Measurements from ENCODE around the gene ATF2.
A peak's percentile ranks its signal among the peaks of the same experiment; 100 is the strongest.

The ATF2 gene

GRCh38 chr2:175027755-175028154, 140.2 kb downstream of the ATF2 start:
- H3K27ac ChIP-seq (replicated peaks; ENCODE audit: low read length) = no peak overlapping the region

GRCh38 chr2:175026385-175026784, 141.6 kb downstream of the ATF2 start:
- no peak overlapping the region for H3K14ac ChIP-seq (ENCODE audit: low read length)
- no peak overlapping the region for H4K8ac ChIP-seq (ENCODE audit: low read depth, low read length)
- H4K91ac ChIP-seq (ENCODE audit: low read depth, low read length, poor library complexity) = no peak overlapping the region
- H3K18ac ChIP-seq (ENCODE audit: low read length) = no peak overlapping the region
- DNase-seq (ENCODE audit: low spot score) = no peak
- no peak overlapping the region for H3K4me2 ChIP-seq (ENCODE audit: insufficient read depth, low read length, poor library complexity, severe bottlenecking)
- peaks cover 0 to 3% of the 10 kb centered on the region in 2 donors for H3K4me1 ChIP-seq (ENCODE audit: control insufficient read depth in 2 of 2, insufficient read depth in 1 of 2, low read depth in 1 of 2, low read length in 2 of 2)
- H2BK12ac ChIP-seq (ENCODE audit: low read length) = no peak overlapping the region
- no peak overlapping the region for H3K9ac ChIP-seq (ENCODE audit: low read depth, low read length, poor library complexity)
- no CpG with 5 or more reads among the region's 2 CpGs for WGBS, 2 donors (ENCODE audit: extremely low coverage in 2 of 2, insufficient read length in 2 of 2, insufficient replicate concordance in 1 of 2)
- H3K79me1 ChIP-seq (ENCODE audit: low read depth, low read length) = no peaks in the 10 kb centered on the region
- H2BK120ac ChIP-seq (ENCODE audit: low read depth, low read length) = no peak overlapping the region
- H3K27ac ChIP-seq (replicated peaks; ENCODE audit: low read length) = no peak overlapping the region
- no peak overlapping the region for H3K4me3 ChIP-seq (ENCODE audit: low read length in 2 of 2)
- no peak overlapping the region for H3K23ac ChIP-seq (ENCODE audit: low read depth, low read length, poor library complexity)
- no peak overlapping the region for H2BK5ac ChIP-seq (ENCODE audit: low read length)
- no peaks in the 10 kb centered on the region for H3K27me3 ChIP-seq (ENCODE audit: control insufficient read depth in 3 of 3, insufficient read depth in 3 of 3, low read depth in 1 of 3, low read length in 3 of 3)
- H3K36me3 ChIP-seq (replicated peaks in 1 of 2; ENCODE audit: control insufficient read depth in 2 of 2, insufficient read depth in 2 of 2, low read length in 2 of 2) = no peaks in the 10 kb centered on the region
- no peak overlapping the region for H2BK15ac ChIP-seq (ENCODE audit: low read length)
- peaks cover 1 to 2% of the 10 kb centered on the region in 2 donors for H3K9me3 ChIP-seq (replicated peaks in 1 of 2; ENCODE audit: control insufficient read depth in 2 of 2, insufficient read depth in 1 of 2, low read depth in 1 of 2, low read length in 2 of 2)
- H2AFZ ChIP-seq (ENCODE audit: low read length) = no peak overlapping the region
- H3K4ac ChIP-seq (ENCODE audit: low read length) = no peak overlapping the region
- no peak overlapping the region for H2AK5ac ChIP-seq (ENCODE audit: low read depth, low read length)

More at GRCh38 chr2:175027755-175028154, 140.2 kb downstream of the ATF2 start:
- Histone ChIP-seq H2BK5ac (ENCODE audit: low read length) (no peak overlapping the region), H3K23ac (ENCODE audit: low read depth, low read length, poor library complexity) (no peak overlapping the region), H3K4ac (ENCODE audit: low read length) (no peak overlapping the region), H2AFZ (ENCODE audit: low read length) (no peak overlapping the region), H3K9ac (ENCODE audit: low read depth, low read length, poor library complexity) (no peak overlapping the region), H3K27me3 (ENCODE audit: control insufficient read depth in 3 of 3, insufficient read depth in 3 of 3, low read depth in 1 of 3, low read length in 3 of 3) (no peaks in the 10 kb centered on the region), H3K9me3 (replicated peaks in 1 of 2; ENCODE audit: control insufficient read depth in 2 of 2, insufficient read depth in 1 of 2, low read depth in 1 of 2, low read length in 2 of 2) (peaks cover 1 to 2% of the 10 kb centered on the region in 2 donors), H2AK5ac (ENCODE audit: low read depth, low read length) (no peak overlapping the region), H3K36me3 (replicated peaks in 1 of 2; ENCODE audit: control insufficient read depth in 2 of 2, insufficient read depth in 2 of 2, low read length in 2 of 2) (no peaks in the 10 kb centered on the region), H4K91ac (ENCODE audit: low read depth, low read length, poor library complexity) (no peak overlapping the region), H3K4me2 (ENCODE audit: insufficient read depth, low read length, poor library complexity, severe bottlenecking) (no peak overlapping the region), H3K14ac (ENCODE audit: low read length) (no peak overlapping the region), H3K4me3 (ENCODE audit: low read length in 2 of 2) (no peak overlapping the region), H2BK12ac (ENCODE audit: low read length) (no peak overlapping the region), H3K18ac (ENCODE audit: low read length) (peak overlapping the region; percentile 15), H4K8ac (ENCODE audit: low read depth, low read length) (no peak overlapping the region), H3K4me1 (ENCODE audit: control insufficient read depth in 2 of 2, insufficient read depth in 1 of 2, low read depth in 1 of 2, low read length in 2 of 2) (peaks cover 0 to 3% of the 10 kb centered on the region in 2 donors), H2BK15ac (ENCODE audit: low read length) (no peak overlapping the region), H2BK120ac (ENCODE audit: low read depth, low read length) (no peak overlapping the region), H3K79me1 (ENCODE audit: low read depth, low read length) (no peaks in the 10 kb centered on the region)
- DNase-seq (ENCODE audit: low spot score) = no peak
- no CpG with 5 or more reads among the region's 3 CpGs for WGBS, 2 donors (ENCODE audit: extremely low coverage in 2 of 2, insufficient read length in 2 of 2, insufficient replicate concordance in 1 of 2)

GRCh38 chr2:175025946-175026345, 142.1 kb downstream of the ATF2 start:
- Histone ChIP-seq H2BK5ac (ENCODE audit: low read length) (no peak overlapping the region), H2BK15ac (ENCODE audit: low read length) (no peak overlapping the region), H3K4me1 (ENCODE audit: control insufficient read depth in 2 of 2, insufficient read depth in 1 of 2, low read depth in 1 of 2, low read length in 2 of 2) (peaks cover 0 to 3% of the 10 kb centered on the region in 2 donors), H3K4me3 (ENCODE audit: low read length in 2 of 2) (no peak overlapping the region), H4K8ac (ENCODE audit: low read depth, low read length) (no peak overlapping the region), H3K9me3 (replicated peaks in 1 of 2; ENCODE audit: control insufficient read depth in 2 of 2, insufficient read depth in 1 of 2, low read depth in 1 of 2, low read length in 2 of 2) (peaks cover 1 to 2% of the 10 kb centered on the region in 2 donors), H3K27ac (replicated peaks; ENCODE audit: low read length) (no peak overlapping the region), H2BK120ac (ENCODE audit: low read depth, low read length) (no peak overlapping the region), H3K4ac (ENCODE audit: low read length) (no peak overlapping the region), H3K79me1 (ENCODE audit: low read depth, low read length) (no peaks in the 10 kb centered on the region), H3K14ac (ENCODE audit: low read length) (no peak overlapping the region), H3K9ac (ENCODE audit: low read depth, low read length, poor library complexity) (no peak overlapping the region), H2AFZ (ENCODE audit: low read length) (no peak overlapping the region), H3K36me3 (replicated peaks in 1 of 2; ENCODE audit: control insufficient read depth in 2 of 2, insufficient read depth in 2 of 2, low read length in 2 of 2) (no peaks in the 10 kb centered on the region), H2AK5ac (ENCODE audit: low read depth, low read length) (no peak overlapping the region), H2BK12ac (ENCODE audit: low read length) (no peak overlapping the region), H3K27me3 (ENCODE audit: control insufficient read depth in 3 of 3, insufficient read depth in 3 of 3, low read depth in 1 of 3, low read length in 3 of 3) (peaks cover 0 to under 1% (median 0%) of the 10 kb centered on the region in 3 experiments), H4K91ac (ENCODE audit: low read depth, low read length, poor library complexity) (no peak overlapping the region), H3K23ac (ENCODE audit: low read depth, low read length, poor library complexity) (no peak overlapping the region), H3K4me2 (ENCODE audit: insufficient read depth, low read length, poor library complexity, severe bottlenecking) (no peak overlapping the region), H3K18ac (ENCODE audit: low read length) (no peak overlapping the region)
- DNase-seq (ENCODE audit: low spot score) = no peak
- no CpG with 5 or more reads among the region's 1 CpG for WGBS, 2 donors (ENCODE audit: extremely low coverage in 2 of 2, insufficient read length in 2 of 2, insufficient replicate concordance in 1 of 2)

- no peak overlapping the region for H2BK120ac ChIP-seq (ENCODE audit: low read depth, low read length)
- H3K18ac ChIP-seq (ENCODE audit: low read length) = no peak overlapping the region
- H2AK5ac ChIP-seq (ENCODE audit: low read depth, low read length) = no peak overlapping the region
- DNase-seq (ENCODE audit: low spot score) = no peak
- no peaks in the 10 kb centered on the region for H3K79me1 ChIP-seq (ENCODE audit: low read depth, low read length)
- H3K4me2 ChIP-seq (ENCODE audit: insufficient read depth, low read length, poor library complexity, severe bottlenecking) = no peak overlapping the region
- H4K8ac ChIP-seq (ENCODE audit: low read depth, low read length) = no peak overlapping the region
- no peak overlapping the region for H3K27ac ChIP-seq (replicated peaks; ENCODE audit: low read length)
- peaks cover 0 to 1% (median 0%) of the 10 kb centered on the region in 3 experiments for H3K27me3 ChIP-seq (ENCODE audit: control insufficient read depth in 3 of 3, insufficient read depth in 3 of 3, low read depth in 1 of 3, low read length in 3 of 3)
- H3K4ac ChIP-seq (ENCODE audit: low read length) = no peak overlapping the region
- no peak overlapping the region for H2BK15ac ChIP-seq (ENCODE audit: low read length)
- H3K36me3 ChIP-seq (replicated peaks in 1 of 2; ENCODE audit: control insufficient read depth in 2 of 2, insufficient read depth in 2 of 2, low read length in 2 of 2) = no peaks in the 10 kb centered on the region
- H2BK12ac ChIP-seq (ENCODE audit: low read length) = no peak overlapping the region
- no peak overlapping the region for H3K4me3 ChIP-seq (ENCODE audit: low read length in 2 of 2)
- peaks cover 1 to 2% of the 10 kb centered on the region in 2 donors for H3K9me3 ChIP-seq (replicated peaks in 1 of 2; ENCODE audit: control insufficient read depth in 2 of 2, insufficient read depth in 1 of 2, low read depth in 1 of 2, low read length in 2 of 2)
- H2BK5ac ChIP-seq (ENCODE audit: low read length) = no peak overlapping the region
- H3K14ac ChIP-seq (ENCODE audit: low read length) = no peak overlapping the region
- H4K91ac ChIP-seq (ENCODE audit: low read depth, low read length, poor library complexity) = no peak overlapping the region
- no peak overlapping the region for H2AFZ ChIP-seq (ENCODE audit: low read length)
- WGBS, 2 donors (ENCODE audit: extremely low coverage in 2 of 2, insufficient read length in 2 of 2, insufficient replicate concordance in 1 of 2) = no CpG with 5 or more reads among the region's 3 CpGs
- H3K9ac ChIP-seq (ENCODE audit: low read depth, low read length, poor library complexity) = no peak overlapping the region
- no peak overlapping the region for H3K23ac ChIP-seq (ENCODE audit: low read depth, low read length, poor library complexity)
- H3K4me1 ChIP-seq (ENCODE audit: control insufficient read depth in 2 of 2, insufficient read depth in 1 of 2, low read depth in 1 of 2, low read length in 2 of 2) = peaks cover 0 to 3% of the 10 kb centered on the region in 2 donors
Observed at GRCh38 chr2:175025233-175025632, 142.8 kb downstream of the ATF2 start.
